Prostate gland (tissue), 2 donors: Measurements from ENCODE around the gene GUCD1. TPM values are rescaled to one million over a fixed set of nuclear protein-coding genes. Genes with fewer than 3 reads are reported as not detected.

Experiments
- DNase-seq: peaks from one replicate; pipeline ENCODE4 v3.0.0-alpha.2; 2019; ENCODE audit warnings: low spot score
- H3K27ac ChIP-seq, 2 donors: fragments of 200-600 bp; sonication (generic); 2 replicates each; pipeline ENCODE4 v1.5.1; 2017 to 2019
- H3K27me3 ChIP-seq: fragments of 200-600 bp; sonication (generic); replicated peaks from 2 replicates; pipeline ENCODE4 v1.5.1; 2019; ENCODE audit not compliant: insufficient read depth
- H3K36me3 ChIP-seq, 2 donors: fragments of 200-600 bp; sonication (generic); 1 replicate in 1 of 2; 2 replicates in 1 of 2; pipeline versions ENCODE4 v1.5.1 to v1.8.1; 2017 to 2019
- H3K4me1 ChIP-seq: fragments of 200-600 bp; sonication (generic); replicated peaks from 2 replicates; pipeline ENCODE4 v1.5.1; 2019
- H3K4me3 ChIP-seq, 2 donors: fragments of 200-600 bp; sonication (generic); 2 replicates each; pipeline ENCODE4 v1.5.1; 2017 to 2019
- H3K9me3 ChIP-seq: fragments of 200-600 bp; sonication (generic); 2 replicates; pipeline ENCODE4 v1.5.1; 2017
- POLR2A ChIP-seq: fragments of 450-650 bp; IDR thresholded peaks from one replicate; pipeline ENCODE4 v1.6.1; 2016; ENCODE audit warnings: antibody characterized with exemption, mild to moderate bottlenecking
- POLR2AphosphoS5 ChIP-seq: sonication (generic); formaldehyde crosslinking; IDR thresholded peaks from one replicate; pipeline ENCODE4 v1.6.1; 2017; ENCODE audit warnings: antibody characterized with exemption
- WGBS: methylation state at CpG from one replicate; pipeline ENCODE4 v1.1.5; 2018; 5-methylcytosine and 5-hydroxymethylcytosine counted together
- intact Hi-C: fragments of 100-400 bp; cut with DNase I; formaldehyde crosslinking; loops from one replicate; pipeline ENCODE4 v1.14.2; 2022
- total RNA-seq, 2 donors: library from RNA; depleted of rRNA; stranded (reverse); fragments of >200 nt; gene quantifications; one replicate each; pipeline ENCODE4 v1.1.0, GENCODE V29; 2016
- TF ChIP-seq, protein P1 (sequence below), 4 experiments: fragments of 200-600 bp in 2 of 4; fragments of 450-650 bp in 2 of 4; sonication (generic) in 2 of 4; IDR thresholded peaks; 1 replicate in 3 of 4; 2 replicates in 1 of 4; pipeline ENCODE4 v1.5.1; 2016 to 2019; ENCODE audit warnings: antibody characterized with exemption in 4 of 4, mild to moderate bottlenecking in 2 of 4, moderate library complexity in 2 of 4

Gene GUCD1
- total RNA-seq, 2 donors from 2014 or later = 143 to 147 TPM

DNA sequence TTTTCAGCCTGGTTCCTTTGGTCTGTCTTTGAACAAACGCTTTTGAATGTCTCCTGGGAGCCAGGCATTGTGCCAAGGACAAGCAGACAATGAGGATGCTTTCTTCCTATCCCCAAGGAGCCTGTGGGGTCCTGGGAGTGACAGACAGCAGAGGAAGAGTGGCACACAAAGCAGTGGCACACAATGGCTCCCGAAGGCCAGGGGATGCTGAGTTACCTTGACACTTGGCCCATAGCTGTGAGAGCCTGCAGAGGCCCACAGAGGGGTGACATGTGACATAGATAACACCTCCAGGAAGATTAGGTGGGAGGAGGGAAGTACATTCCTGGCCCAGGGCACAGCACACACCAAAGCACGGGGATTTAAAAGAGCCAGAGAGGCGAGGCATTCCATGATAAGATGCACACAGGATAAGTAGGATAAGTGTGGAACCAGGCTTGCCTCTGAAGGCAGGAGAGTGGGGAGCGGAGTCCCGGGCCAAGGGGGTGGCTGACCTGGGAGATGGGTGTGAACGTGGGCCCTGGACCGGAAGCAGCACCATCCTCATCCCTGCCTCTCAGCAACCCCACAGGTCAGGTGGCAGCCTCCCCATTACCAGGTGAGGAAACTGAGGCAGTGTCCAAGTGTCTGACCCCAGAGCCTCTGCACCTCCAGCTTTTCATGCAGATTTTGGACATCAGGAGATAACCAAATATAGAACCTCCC, 53.5 kb downstream of the GUCD1 start:
- TF ChIP-seq POLR2AphosphoS5 (no peak), POLR2A (no peak)
- TF ChIP-seq, protein P1, sequence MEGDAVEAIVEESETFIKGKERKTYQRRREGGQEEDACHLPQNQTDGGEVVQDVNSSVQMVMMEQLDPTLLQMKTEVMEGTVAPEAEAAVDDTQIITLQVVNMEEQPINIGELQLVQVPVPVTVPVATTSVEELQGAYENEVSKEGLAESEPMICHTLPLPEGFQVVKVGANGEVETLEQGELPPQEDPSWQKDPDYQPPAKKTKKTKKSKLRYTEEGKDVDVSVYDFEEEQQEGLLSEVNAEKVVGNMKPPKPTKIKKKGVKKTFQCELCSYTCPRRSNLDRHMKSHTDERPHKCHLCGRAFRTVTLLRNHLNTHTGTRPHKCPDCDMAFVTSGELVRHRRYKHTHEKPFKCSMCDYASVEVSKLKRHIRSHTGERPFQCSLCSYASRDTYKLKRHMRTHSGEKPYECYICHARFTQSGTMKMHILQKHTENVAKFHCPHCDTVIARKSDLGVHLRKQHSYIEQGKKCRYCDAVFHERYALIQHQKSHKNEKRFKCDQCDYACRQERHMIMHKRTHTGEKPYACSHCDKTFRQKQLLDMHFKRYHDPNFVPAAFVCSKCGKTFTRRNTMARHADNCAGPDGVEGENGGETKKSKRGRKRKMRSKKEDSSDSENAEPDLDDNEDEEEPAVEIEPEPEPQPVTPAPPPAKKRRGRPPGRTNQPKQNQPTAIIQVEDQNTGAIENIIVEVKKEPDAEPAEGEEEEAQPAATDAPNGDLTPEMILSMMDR (IDR thresholded peaks at IDR 0.05) = no peak
- intact Hi-C loops = loop anchor here (5.0 kb wide), 2 partner anchors 79 to 174 kb away; no protein-coding TSS in a partner anchor
- Histone ChIP-seq H3K27ac (no peak overlapping the region), H3K4me1 (no peaks in the 10 kb centered on the region), H3K36me3 (no peaks in the 10 kb centered on the region), H3K9me3 (no peaks in the 10 kb centered on the region), H3K27me3 (no peaks in the 10 kb centered on the region), H3K4me3 (no peak overlapping the region)
- no peak for DNase-seq
- 79% methylated on average over 8 of the region's 8 CpGs for WGBS

DNA sequence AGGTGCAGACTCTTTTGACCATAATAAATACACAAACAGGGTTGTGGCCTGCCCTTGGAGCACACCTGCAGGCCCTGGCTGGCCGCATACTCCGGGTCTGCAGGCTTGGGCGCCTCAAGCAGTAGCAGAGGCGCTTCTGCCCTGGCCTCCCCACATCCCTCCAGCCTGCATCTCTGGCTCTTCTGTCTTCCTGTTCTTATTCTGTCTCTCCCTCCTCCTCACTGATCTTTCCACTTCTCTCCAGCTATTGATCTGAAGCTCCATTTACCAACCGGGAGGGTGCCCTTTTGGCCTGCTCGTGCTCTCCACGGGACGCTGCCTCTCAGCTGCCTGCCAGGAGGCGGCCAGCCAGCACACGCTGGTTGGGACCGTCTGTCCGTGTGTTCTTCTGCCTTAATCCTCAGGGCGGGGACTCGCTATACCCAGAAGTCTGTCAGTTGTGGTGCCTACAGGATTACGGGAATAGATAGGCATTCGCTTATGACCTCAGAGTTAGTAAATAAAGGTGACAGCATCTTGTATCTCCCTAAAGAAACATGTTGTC, 54.6 kb downstream of the GUCD1 start:
- Histone ChIP-seq H3K27ac (no peak overlapping the region), H3K4me3 (no peak overlapping the region), H3K27me3 (no peaks in the 10 kb centered on the region), H3K4me1 (no peaks in the 10 kb centered on the region), H3K9me3 (no peaks in the 10 kb centered on the region), H3K36me3 (no peaks in the 10 kb centered on the region)
- TF ChIP-seq, protein P1 (IDR thresholded peaks at IDR 0.05) = no peak
- TF ChIP-seq POLR2A = no peak
- no peak for TF ChIP-seq POLR2AphosphoS5
- WGBS = 59% methylated on average over 16 of the region's 16 CpGs
- no peak for DNase-seq
- intact Hi-C loops = loop anchor here (5.0 kb wide), 2 partner anchors 78 to 173 kb away; no protein-coding TSS in a partner anchor

DNA sequence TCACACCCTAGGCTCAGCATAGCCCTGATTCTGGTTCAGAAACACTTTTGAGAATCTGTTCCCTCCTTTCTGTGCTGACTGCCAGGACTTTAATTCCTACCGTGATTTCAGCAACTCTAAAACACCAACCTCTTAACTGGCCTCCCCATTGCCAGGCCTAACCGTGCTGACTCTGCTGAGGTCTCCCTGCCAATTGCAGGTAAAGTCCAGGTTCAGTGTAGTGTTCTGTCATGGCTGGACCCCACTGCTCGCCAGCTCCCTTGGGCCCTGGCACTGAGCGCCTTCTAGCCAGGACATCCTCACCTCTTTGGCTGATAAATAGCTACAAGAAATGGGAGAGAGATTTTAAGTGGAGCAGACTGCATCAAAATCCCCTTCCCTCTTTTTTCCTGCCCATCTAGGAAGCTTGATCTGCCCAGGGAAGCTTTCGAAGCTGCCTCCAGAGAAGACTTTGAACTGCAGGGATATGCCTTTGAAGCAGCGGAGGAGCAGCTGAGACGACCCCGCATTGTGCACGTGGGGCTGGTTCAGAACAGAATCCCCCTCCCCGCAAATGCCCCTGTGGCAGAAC, 55.1 kb downstream of the GUCD1 start:
- no peaks in the 10 kb centered on the region for H3K27me3 ChIP-seq
- no peaks in the 10 kb centered on the region for H3K36me3 ChIP-seq
- no peaks in the 10 kb centered on the region for H3K9me3 ChIP-seq
- WGBS = 92% methylated on average over 10 of the region's 10 CpGs
- DNase-seq = no peak
- TF ChIP-seq POLR2A (no peak), POLR2AphosphoS5 (no peak)
- TF ChIP-seq, protein P1 (IDR thresholded peaks at IDR 0.05) = no peak
- no peak overlapping the region for H3K27ac ChIP-seq
- intact Hi-C loops = loop anchor here (5.0 kb wide), 2 partner anchors 77 to 172 kb away; no protein-coding TSS in a partner anchor
- no peak overlapping the region for H3K4me3 ChIP-seq
- no peaks in the 10 kb centered on the region for H3K4me1 ChIP-seq

DNA sequence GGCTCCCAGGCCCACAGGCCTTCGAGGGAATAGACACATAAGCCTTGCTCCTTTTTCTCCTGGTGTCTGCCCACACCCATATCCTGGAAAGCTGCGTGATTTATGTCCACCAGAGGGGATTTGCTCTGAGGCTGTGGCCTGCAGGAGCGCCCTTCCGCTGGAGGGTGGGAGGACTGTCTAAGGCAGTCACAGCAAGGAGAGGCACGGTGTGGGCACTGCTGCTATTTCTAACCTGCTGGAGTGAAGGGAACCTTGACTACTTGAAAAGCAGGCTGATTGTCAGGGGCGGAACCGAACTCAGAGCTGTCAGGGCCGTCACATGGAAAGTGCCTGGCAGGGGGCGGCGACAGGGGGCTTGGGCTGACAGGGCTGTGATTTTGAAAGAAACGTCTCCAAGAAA, 56.1 kb downstream of the GUCD1 start:
- TF ChIP-seq POLR2A = no peak
- TF ChIP-seq, protein P1 (IDR thresholded peaks at IDR 0.05) = no peak
- 95% methylated on average over 11 of the region's 11 CpGs for WGBS
- H3K27me3 ChIP-seq = no peaks in the 10 kb centered on the region
- no peak overlapping the region for H3K4me3 ChIP-seq
- no peaks in the 10 kb centered on the region for H3K4me1 ChIP-seq
- intact Hi-C loops = no loop called here
- no peak overlapping the region for H3K27ac ChIP-seq
- no peak for DNase-seq
- H3K36me3 ChIP-seq = no peaks in the 10 kb centered on the region
- H3K9me3 ChIP-seq = no peaks in the 10 kb centered on the region
